Large intestine (tissue), 3 donors: ENCODE data around the gene PPFIA4. TPM values are rescaled to one million over a fixed set of nuclear protein-coding genes. Genes with fewer than 3 reads are reported as not detected.

Experiments
- DNase-seq, 2 donors: peaks; one replicate each; pipeline versions ENCODE4 v3.0.0 to v3.0.0-alpha.2; 2013
- H3K27ac ChIP-seq: one replicate; pipeline ENCODE4 v1.5.1; 2013; ENCODE audit warnings: low read length
- H3K27me3 ChIP-seq: 2 replicates; pipeline ENCODE4 v1.6.1; 2013; ENCODE audit warnings: low read length; ENCODE audit not compliant: control insufficient read depth, insufficient read depth
- H3K36me3 ChIP-seq: 2 replicates; pipeline ENCODE4 v1.6.1; 2013; ENCODE audit warnings: low read length; ENCODE audit not compliant: control insufficient read depth, insufficient read depth
- H3K4me1 ChIP-seq: one replicate; pipeline ENCODE4 v1.6.1; 2013; ENCODE audit warnings: low read length; ENCODE audit not compliant: control insufficient read depth, insufficient read depth
- H3K4me3 ChIP-seq: one replicate; pipeline ENCODE4 v1.5.1; 2013; ENCODE audit warnings: low read length
- H3K9me3 ChIP-seq: one replicate; pipeline ENCODE4 v1.6.1; 2013; ENCODE audit warnings: mild to moderate bottlenecking, low read depth, low read length, moderate library complexity; ENCODE audit not compliant: control insufficient read depth
- WGBS: methylation state at CpG from one replicate; pipeline ENCODE4 v1.1.5; 2013; ENCODE audit warnings: low lambda C conversion rate; ENCODE audit not compliant: insufficient coverage; 5-methylcytosine and 5-hydroxymethylcytosine counted together
- polyA plus RNA-seq: library from polyadenylated mRNA; unstranded; fragments of 120-200 nt; gene quantifications from one replicate; pipeline ENCODE4 v1.2.1, GENCODE V29; 2013

Gene PPFIA4
- polyA plus RNA-seq, 1 donor: 4.1 TPM

GRCh38 chr1:203041351-203041932, 15.2 kb downstream of the PPFIA4 start:
- Histone ChIP-seq H3K36me3 (no peaks in the 10 kb centered on the region), H3K4me1 (no peaks in the 10 kb centered on the region), H3K27ac (no peak overlapping the region), H3K27me3 (peaks cover 5% of the 10 kb centered on the region), H3K4me3 (no peak overlapping the region), H3K9me3 (no peaks in the 10 kb centered on the region)
- no CpG with 5 or more reads among the region's 3 CpGs for WGBS
- DNase-seq: no peak

GRCh38 chr1:203043830-203044545, 17.7 kb downstream of the PPFIA4 start:
- Histone ChIP-seq H3K9me3 (no peaks in the 10 kb centered on the region), H3K36me3 (no peaks in the 10 kb centered on the region), H3K27me3 (peaks cover 9% of the 10 kb centered on the region), H3K4me1 (no peaks in the 10 kb centered on the region), H3K27ac (no peak overlapping the region), H3K4me3 (no peak overlapping the region)
- no CpG with 5 or more reads among the region's 14 CpGs for WGBS
- DNase-seq: no peak

GRCh38 chr1:203044546-203045250, 18.4 kb downstream of the PPFIA4 start:
- no peaks in the 10 kb centered on the region for H3K9me3 ChIP-seq
- H3K4me1 ChIP-seq: no peaks in the 10 kb centered on the region
- WGBS: no CpG with 5 or more reads among the region's 7 CpGs
- H3K4me3 ChIP-seq: no peak overlapping the region
- H3K27ac ChIP-seq: no peak overlapping the region
- H3K36me3 ChIP-seq: no peaks in the 10 kb centered on the region
- no peak for DNase-seq
- H3K27me3 ChIP-seq: peaks cover 9% of the 10 kb centered on the region

GRCh38 chr1:203045336-203045735, 19.0 kb downstream of the PPFIA4 start:
- WGBS: 100% methylated on average over 1 of the region's 17 CpGs
- Histone ChIP-seq H3K4me3 (no peak overlapping the region), H3K36me3 (no peaks in the 10 kb centered on the region), H3K9me3 (no peaks in the 10 kb centered on the region), H3K27ac (no peak overlapping the region), H3K27me3 (peaks cover 9% of the 10 kb centered on the region), H3K4me1 (no peaks in the 10 kb centered on the region)
- no peak for DNase-seq

GRCh38 chr1:203045821-203046594, 19.7 kb downstream of the PPFIA4 start:
- no peaks in the 10 kb centered on the region for H3K36me3 ChIP-seq

GRCh38 chr1:203046984-203047630, 20.8 kb downstream of the PPFIA4 start:
- Histone ChIP-seq H3K4me1 (no peaks in the 10 kb centered on the region), H3K27me3 (peaks cover 6% of the 10 kb centered on the region), H3K4me3 (no peak overlapping the region), H3K36me3 (no peaks in the 10 kb centered on the region), H3K9me3 (no peaks in the 10 kb centered on the region), H3K27ac (no peak overlapping the region)
- WGBS: no CpG with 5 or more reads among the region's 15 CpGs
- no peak for DNase-seq

More at GRCh38 chr1:203045821-203046594, 19.7 kb downstream of the PPFIA4 start:
- WGBS: no CpG with 5 or more reads among the region's 16 CpGs
- no peak for DNase-seq
- no peaks in the 10 kb centered on the region for H3K9me3 ChIP-seq
- H3K4me3 ChIP-seq: no peak overlapping the region
- no peaks in the 10 kb centered on the region for H3K4me1 ChIP-seq
- H3K27ac ChIP-seq: no peak overlapping the region
- H3K27me3 ChIP-seq: peaks cover 7% of the 10 kb centered on the region

- H3K27me3 ChIP-seq: peaks cover 6% of the 10 kb centered on the region
- H3K9me3 ChIP-seq: no peaks in the 10 kb centered on the region
- H3K27ac ChIP-seq: no peak overlapping the region
- no peak overlapping the region for H3K4me3 ChIP-seq
- WGBS: no CpG with 5 or more reads among the region's 11 CpGs
- H3K36me3 ChIP-seq: no peaks in the 10 kb centered on the region
- no peak for DNase-seq
- no peaks in the 10 kb centered on the region for H3K4me1 ChIP-seq
Measured at GRCh38 chr1:203048086-203048485, 21.8 kb downstream of the PPFIA4 start.

- H3K4me1 ChIP-seq: no peaks in the 10 kb centered on the region
- H3K27me3 ChIP-seq: peaks cover 6% of the 10 kb centered on the region
- H3K36me3 ChIP-seq: no peaks in the 10 kb centered on the region
- no peak overlapping the region for H3K4me3 ChIP-seq
- H3K9me3 ChIP-seq: no peaks in the 10 kb centered on the region
- WGBS: no CpG with 5 or more reads among the region's 23 CpGs
- no peak for DNase-seq
- H3K27ac ChIP-seq: no peak overlapping the region
Measured at GRCh38 chr1:203048555-203049051, 22.3 kb downstream of the PPFIA4 start.

- peaks cover 6% of the 10 kb centered on the region for H3K27me3 ChIP-seq
- DNase-seq: no peak
- H3K27ac ChIP-seq: no peak overlapping the region
- H3K4me3 ChIP-seq: no peak overlapping the region
- no peaks in the 10 kb centered on the region for H3K36me3 ChIP-seq
- no peaks in the 10 kb centered on the region for H3K9me3 ChIP-seq
- WGBS: no CpG with 5 or more reads among the region's 4 CpGs
- no peaks in the 10 kb centered on the region for H3K4me1 ChIP-seq
Measured at GRCh38 chr1:203049077-203049476, 22.8 kb downstream of the PPFIA4 start.
